Muscle of leg (tissue), 11 donors: ENCODE results near the gene MN1. TPM values are rescaled to one million over a fixed set of nuclear protein-coding genes. Genes with fewer than 3 reads are reported as not detected.

Experiments used
- DNase-seq: peaks from one replicate; pipeline ENCODE4 v3.0.0; 2013
- H3K27ac ChIP-seq: one replicate; pipeline ENCODE4 v1.5.1; 2013; ENCODE audit warnings: mild to moderate bottlenecking, low read length, control low read depth
- H3K27me3 ChIP-seq: one replicate; pipeline ENCODE4 v1.6.1; 2013; ENCODE audit warnings: low read length; ENCODE audit not compliant: control insufficient read depth, insufficient read depth
- H3K36me3 ChIP-seq: one replicate; pipeline ENCODE4 v1.6.1; 2013; ENCODE audit warnings: low read length; ENCODE audit not compliant: control insufficient read depth, insufficient read depth
- H3K4me1 ChIP-seq: one replicate; pipeline ENCODE4 v1.6.1; 2013; ENCODE audit warnings: low read length; ENCODE audit not compliant: control insufficient read depth, insufficient read depth
- H3K4me3 ChIP-seq: one replicate; pipeline ENCODE4 v1.5.1; 2013; ENCODE audit warnings: low read length, control low read depth
- H3K9me3 ChIP-seq: replicated peaks from 2 replicates; pipeline ENCODE4 v1.6.1; 2013; ENCODE audit warnings: low read depth, low read length; ENCODE audit not compliant: control insufficient read depth
- WGBS: methylation state at CpG from one replicate; pipeline ENCODE4 v1.1.5; 2013; ENCODE audit warnings: missing lambda C conversion rate; ENCODE audit not compliant: insufficient coverage; 5-methylcytosine and 5-hydroxymethylcytosine counted together
- polyA plus RNA-seq, 8 donors: library from polyadenylated mRNA; unstranded; fragments of 120-200 nt; gene quantifications; one replicate each; pipeline versions ENCODE4 v1.2.1 to v1.2.3, GENCODE V29; 2013; ENCODE audit warnings: inconsistent platforms in 1 of 8, low replicate concordance in 1 of 8; ENCODE audit not compliant: insufficient read length in 8 of 8, insufficient read depth in 1 of 8
- total RNA-seq: library from RNA; stranded (reverse); fragments of 120-200 nt; gene quantifications from one replicate; pipeline ENCODE4 v1.2.4, GENCODE V29; 2013

The MN1 gene
- total and polyA plus RNA-seq, 9 donors = 6.7 to 19.3 (median 13.6) TPM

DNA sequence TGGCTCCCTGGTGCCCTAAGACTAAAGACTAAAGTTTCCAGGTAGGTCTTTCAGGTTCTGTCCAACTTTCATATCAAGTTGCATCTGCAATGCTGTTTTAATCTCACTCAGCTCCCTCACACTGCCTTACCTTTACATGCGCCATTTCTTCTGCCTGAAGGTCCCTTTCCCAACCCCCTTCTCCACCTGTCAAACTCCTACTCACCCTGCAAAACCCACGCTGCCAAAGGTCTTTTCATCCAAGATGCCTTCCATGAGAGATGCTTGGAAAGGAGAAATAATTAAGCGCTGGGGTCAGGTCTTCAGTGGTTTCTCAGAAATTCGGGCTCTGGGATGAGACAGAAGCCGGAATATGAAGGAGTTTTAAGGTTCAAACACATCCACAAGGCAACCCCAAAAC is 95.1 kb downstream of the MN1 start:
- H3K9me3 ChIP-seq = peaks cover 4% of the 10 kb centered on the region
- 100% methylated on average over 1 of the region's 5 CpGs for WGBS
- no peak for DNase-seq
- no peaks in the 10 kb centered on the region for H3K27me3 ChIP-seq
- no peaks in the 10 kb centered on the region for H3K4me1 ChIP-seq
- no peak overlapping the region for H3K4me3 ChIP-seq
- no peak overlapping the region for H3K27ac ChIP-seq
- H3K36me3 ChIP-seq = no peaks in the 10 kb centered on the region

DNA sequence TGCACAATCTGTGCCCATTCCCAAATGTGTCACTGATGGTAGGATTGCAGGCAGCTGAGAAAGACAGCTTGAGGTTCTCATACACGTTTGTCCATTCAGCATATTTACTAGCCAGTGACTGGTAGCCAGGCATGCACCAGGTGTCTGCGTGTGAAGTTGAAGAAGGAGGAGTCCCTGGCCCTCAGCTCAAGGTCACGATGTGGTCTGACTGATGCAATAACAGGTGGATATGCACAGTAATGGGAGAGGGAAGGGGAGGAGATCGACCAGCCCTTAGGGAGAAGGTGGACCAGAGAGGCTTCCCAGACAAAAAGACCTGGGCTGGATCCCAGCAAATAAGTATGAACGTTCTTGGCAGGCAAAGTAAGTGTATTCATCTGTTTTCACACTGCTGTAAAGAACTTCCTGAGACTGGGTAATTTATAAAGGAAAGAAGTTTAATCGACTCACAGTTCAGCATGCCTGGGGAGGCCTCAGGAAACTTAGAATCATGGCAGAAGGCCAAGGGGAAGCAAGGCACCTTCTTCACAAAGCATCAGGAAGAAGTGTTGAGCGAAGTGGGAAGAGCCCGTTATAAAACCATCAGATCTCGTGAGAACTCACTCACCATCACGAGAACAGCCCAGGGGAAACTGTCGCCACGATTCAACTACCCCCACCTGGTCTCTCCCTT is 96.0 kb downstream of the MN1 start:
- DNase-seq = peak; percentile 93
- Histone ChIP-seq H3K27ac (no peak overlapping the region), H3K9me3 (peaks cover 4% of the 10 kb centered on the region), H3K4me1 (no peaks in the 10 kb centered on the region), H3K4me3 (no peak overlapping the region), H3K36me3 (no peaks in the 10 kb centered on the region), H3K27me3 (no peaks in the 10 kb centered on the region)
- 26% methylated on average over 4 of the region's 12 CpGs for whole genome bisulfite sequencing

DNA sequence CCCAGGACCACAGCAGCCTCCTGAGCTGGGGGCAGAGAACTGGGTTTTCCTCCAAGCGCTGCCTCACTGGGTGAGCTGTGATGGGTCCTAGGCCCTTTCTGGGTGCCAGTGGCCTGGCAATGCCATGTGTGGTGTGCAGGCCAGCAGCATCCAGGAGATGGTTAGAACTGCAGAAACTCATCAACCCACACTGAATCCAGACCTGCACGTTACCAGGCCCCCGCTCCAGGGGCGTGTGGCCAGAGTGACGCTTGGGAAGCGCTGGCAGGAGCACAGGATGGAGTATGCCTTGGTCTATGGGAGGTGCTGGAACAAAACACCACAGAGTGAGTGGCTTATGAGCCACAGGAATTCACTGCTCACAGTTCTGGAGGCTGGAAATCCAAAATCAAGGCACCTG is 97.0 kb downstream of the MN1 start:
- no peaks in the 10 kb centered on the region for H3K27me3 ChIP-seq
- WGBS = 98% methylated on average over 5 of the region's 6 CpGs
- no peak overlapping the region for H3K27ac ChIP-seq
- H3K9me3 ChIP-seq = peaks cover 4% of the 10 kb centered on the region
- no peak overlapping the region for H3K4me3 ChIP-seq
- H3K4me1 ChIP-seq = no peaks in the 10 kb centered on the region
- DNase-seq = no peak
- H3K36me3 ChIP-seq = no peaks in the 10 kb centered on the region

DNA sequence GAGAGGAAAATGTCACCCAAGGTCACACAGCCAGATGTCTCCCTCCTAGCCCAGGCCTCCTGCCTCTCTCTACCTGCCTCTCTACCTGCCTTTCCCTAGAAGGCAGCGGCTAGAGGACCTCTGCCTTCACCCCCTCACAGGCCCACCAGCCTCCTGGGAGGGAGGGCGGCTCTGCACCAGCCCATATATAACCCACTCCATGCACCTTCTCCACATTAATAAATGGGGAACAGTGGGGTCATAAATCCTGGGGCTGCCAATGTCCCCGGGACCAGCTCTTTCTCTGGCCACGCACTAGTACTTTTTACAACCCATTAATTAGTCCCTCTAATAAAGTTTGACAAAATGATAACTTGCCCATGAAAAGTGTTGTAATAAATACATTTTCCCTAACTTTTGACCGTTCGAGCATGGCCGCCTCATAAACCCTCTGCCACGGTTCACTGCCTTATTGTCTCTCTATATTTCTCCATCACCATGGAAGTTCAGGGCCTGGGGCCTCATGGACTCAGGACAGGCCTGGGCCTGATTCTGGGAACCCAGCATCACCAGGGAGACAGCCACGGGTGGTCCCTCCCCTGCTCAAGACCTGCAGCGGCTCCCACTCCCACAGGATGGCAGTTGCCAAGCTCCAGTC is 102.1 kb downstream of the MN1 start:
- no peak for DNase-seq
- Histone ChIP-seq H3K4me1 (peaks cover 2% of the 10 kb centered on the region), H3K27ac (no peak overlapping the region), H3K27me3 (peaks cover 2% of the 10 kb centered on the region), H3K9me3 (peaks cover 11% of the 10 kb centered on the region), H3K4me3 (no peak overlapping the region), H3K36me3 (no peaks in the 10 kb centered on the region)
- 55% methylated on average over 4 of the region's 10 CpGs for WGBS

DNA sequence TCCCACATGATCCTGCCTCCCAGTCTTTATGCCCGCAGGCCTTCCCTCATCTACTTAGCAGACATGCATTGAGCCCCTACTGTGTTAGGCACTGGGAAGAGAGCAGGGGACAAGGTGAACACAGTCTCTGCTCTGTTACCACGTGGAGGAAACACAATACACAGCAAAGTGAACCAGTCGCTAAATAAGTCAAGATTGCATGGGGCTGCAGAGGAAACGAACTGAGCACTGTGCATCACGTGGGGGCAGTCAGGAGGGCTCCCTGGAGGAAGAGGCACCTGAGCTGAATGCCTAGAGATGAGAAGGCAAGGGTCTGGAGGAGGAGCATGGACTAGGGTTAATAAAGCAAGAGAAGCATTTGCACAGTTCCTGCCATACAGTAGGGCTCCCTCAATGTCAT is 102.7 kb downstream of the MN1 start:
- Histone ChIP-seq H3K27me3 (peaks cover 2% of the 10 kb centered on the region), H3K9me3 (peaks cover 11% of the 10 kb centered on the region), H3K4me3 (no peak overlapping the region), H3K27ac (no peak overlapping the region), H3K4me1 (peaks cover 2% of the 10 kb centered on the region), H3K36me3 (no peaks in the 10 kb centered on the region)
- WGBS = 61% methylated on average over 4 of the region's 5 CpGs
- no peak for DNase-seq

Other genes with a start within 250 kb of the MN1 start
- gene PITPNB, start 117.5 kb upstream of the MN1 start, total RNA-seq = 18.2 TPM
- 10 to 100 TPM; 33.7 to 56.2 (median 42.9) TPM for gene PITPNB, start 117.5 kb upstream of the MN1 start, polyA plus RNA-seq